ENCODE measurements around the gene ARHGEF19.
"Not testable (repeated sequence)": the region's sequence is repeated elsewhere in the genome, so short reads cannot be mapped to it uniquely, and the experiment has no call there.

ARHGEF19 gene

DNA sequence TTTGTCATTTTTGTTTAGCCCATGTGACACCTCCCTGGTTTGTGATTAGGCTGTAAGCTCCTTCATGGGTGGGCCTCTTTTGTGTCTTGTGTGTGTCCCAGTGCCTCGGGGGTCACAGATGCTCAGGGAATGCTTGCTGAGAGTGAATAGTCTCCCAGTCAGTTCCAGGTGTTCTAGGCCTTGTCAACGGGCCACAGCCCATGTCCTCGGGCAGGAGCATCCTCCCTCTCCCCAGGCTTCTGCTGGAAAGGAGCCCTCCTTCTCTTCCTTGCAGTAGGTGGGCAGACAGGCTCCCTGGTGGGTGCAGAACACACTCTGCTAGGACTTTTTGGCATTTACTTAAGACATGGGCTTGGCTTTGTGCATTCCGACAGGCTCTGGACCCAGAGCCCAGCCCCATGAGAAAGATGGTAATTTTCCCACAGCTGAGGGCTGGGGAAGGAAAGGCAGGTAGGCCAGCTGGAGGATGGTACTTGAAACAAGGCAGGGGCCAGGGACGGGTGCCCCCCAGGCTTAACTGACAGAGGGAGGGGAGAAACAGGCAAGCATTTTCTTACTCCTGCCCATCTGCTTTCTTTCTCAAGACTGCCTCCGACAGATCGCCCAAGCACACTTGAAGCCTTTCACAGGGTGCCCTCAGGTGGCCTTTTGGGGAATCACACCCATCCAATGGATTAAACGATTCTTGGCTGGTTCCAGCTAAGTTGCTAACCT, 31.6 kb upstream of the ARHGEF19 start:
- DNase-seq = peak; percentile 23 to 65

DNA sequence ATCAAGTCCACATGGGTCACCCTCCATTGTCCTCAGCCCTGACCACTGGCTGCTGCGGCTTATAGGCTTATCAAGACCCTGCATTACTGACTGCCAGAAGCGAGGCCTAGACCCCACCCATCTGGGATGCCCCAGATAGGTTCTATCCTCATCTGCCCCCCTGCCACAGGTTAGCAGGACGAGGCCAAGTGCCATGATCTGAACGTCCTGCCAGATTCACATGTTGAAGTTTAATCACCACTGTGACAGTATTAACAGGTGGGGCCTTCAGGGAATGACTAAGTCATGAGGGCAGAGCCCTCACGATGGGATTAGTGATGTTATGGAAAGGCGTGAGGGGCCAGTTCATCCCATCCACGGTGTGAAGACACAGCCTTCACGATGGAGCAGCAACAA, 30.8 kb upstream of the ARHGEF19 start:
- no peak for DNase-seq

DNA sequence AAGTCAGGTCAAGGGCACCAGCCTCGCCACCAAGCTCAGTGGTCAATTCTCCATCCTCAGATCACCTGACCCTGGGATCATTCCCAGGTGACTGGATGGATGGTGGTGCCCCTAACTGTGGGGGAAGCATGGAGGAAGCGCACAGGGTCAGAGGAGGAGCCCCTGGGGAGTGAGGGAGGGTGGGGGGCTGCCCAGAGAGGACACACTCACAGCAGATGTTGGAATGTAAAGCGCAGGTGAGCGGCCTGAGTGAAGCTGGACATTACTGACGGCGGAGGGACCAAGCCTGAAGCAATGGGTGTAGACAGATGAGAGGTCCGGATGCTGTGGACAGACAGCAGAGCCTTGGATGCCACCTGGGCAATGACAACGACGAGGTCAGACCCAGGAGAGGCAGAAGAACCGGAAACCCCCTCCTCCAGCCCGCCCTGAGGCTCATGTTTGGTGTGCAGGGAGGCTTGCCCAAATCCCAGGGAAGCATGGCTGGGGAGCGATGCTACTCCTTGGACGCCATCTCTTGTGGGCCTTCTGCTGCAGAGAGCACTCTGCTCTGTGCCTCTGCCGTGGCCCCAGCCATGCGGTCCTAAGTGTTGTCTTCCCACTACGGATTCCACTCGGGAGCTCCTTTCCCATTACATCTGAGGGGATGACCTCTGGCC, 30.2 kb upstream of the ARHGEF19 start:
- DNase-seq = no peak

DNA sequence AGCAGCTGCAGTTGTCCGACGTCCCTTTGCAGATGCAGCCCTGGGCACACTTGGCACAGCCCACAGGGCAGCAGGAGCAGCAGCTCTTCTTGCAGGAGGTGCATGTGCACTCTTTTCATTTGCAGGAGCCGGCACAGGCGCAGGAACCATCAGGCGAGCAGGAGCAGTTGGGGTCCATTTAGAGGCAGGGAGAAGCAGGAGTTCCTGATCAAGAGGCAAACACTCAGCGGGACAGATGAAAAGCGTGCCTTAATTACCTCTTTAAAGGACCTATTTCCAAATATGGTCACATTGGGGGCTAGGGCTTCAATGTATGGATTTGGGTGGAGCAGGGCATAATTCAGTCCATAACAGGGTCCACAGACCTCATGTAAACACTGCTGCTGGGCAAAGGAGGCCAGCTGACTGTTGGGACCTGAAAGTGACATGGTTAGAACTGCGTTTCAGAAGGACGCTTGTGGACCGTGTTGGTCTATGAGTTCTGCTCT, 28.8 kb upstream of the ARHGEF19 start:
- no peak for DNase-seq

DNA sequence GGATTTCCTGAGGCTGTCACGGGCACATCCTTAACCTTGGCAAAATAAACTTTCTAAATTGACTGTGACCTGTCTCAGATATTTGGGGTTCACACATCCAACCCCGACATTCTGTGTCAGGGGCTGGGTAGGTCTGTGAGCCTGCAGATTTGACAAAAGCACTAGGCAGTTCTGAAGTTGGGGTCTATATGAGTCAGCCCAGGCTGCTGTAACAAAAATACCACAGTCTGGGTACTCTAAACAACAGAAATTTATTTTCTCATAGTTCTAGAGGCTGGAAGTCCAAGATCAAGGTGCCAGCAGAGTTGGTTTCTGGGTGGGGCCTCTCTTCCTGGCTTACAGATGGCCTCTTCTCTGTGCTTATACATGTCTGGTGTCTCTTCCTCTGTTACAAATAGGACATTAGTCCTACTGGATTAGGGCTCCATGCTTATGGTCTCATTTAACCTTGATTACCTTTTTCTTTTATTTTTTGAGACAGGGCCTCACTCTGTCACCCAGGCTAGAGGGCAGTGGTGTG, 27.6 kb upstream of the ARHGEF19 start:
- no peak for DNase-seq

DNA sequence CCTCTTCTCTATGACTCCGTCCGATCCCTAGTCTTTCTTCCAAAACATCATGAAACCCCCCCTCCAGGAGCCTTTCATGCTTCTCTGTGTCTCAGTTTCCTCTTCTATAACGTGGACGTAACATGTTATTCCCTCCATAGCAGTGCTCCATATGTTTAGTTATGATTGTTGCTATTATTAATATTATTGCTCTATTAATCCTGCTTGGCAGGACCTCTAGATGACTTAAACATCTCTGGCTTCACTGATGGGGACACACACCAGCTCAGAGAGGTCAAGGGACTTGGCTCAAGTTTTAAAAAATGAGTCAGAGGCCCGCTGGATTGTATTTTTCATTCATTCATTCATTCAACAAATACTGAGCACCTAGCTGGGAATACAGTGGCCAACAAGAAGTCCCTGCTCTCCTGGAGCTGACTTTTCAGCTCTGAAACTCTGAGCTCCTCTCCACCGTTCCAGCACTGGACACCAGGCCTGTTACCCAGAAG, 24.9 kb upstream of the ARHGEF19 start:
- DNase-seq = no peak

DNA sequence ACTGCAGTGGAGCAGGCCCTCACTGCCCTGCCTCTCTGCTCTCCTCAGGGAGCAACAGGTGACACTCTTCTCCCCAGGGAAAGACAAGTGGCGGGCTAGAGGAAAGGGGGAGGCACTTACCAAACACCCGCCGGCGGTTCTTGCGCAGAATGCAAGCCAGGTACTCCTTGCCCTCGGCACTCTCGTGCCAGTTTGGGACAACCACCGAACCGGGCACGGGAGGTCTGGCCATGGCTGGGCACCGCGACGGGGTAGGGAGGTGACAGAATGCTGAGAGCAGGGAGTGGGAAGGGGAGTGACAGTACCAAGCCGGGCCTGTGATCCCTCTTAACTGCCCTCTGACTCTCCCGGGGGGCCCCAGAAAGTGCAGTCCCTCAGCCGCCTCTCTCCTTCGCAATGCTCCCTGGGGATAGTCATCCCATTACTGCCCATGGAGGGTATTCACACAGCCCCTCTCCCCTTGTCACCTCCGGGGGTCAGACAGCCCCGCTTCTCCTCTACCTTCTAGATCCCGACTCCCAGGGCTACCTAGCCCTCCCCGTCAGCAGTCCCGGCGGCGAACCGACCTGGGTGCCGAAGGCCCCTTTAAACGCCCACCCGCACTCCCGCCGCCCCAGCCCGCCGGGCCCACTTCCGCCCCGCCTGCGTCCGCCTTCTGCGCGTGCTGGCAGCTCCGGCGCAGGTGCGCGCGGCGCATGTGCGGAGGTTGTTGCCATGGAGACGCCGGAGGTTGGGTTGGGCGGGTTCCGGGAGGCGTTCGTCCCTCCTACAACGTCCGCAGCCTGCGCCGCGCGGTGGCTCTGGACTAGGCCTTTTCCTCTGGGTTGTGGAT, 24.3 kb upstream of the ARHGEF19 start, which contains the start of gene CPLANE2:
Gene CPLANE2, minus strand, starts transcription at position 673 of the 832 bp plus-strand sequence. Its CDS starts 441 bp downstream, at position 232.
- peak; percentile 48 to 81 for DNase-seq

DNA sequence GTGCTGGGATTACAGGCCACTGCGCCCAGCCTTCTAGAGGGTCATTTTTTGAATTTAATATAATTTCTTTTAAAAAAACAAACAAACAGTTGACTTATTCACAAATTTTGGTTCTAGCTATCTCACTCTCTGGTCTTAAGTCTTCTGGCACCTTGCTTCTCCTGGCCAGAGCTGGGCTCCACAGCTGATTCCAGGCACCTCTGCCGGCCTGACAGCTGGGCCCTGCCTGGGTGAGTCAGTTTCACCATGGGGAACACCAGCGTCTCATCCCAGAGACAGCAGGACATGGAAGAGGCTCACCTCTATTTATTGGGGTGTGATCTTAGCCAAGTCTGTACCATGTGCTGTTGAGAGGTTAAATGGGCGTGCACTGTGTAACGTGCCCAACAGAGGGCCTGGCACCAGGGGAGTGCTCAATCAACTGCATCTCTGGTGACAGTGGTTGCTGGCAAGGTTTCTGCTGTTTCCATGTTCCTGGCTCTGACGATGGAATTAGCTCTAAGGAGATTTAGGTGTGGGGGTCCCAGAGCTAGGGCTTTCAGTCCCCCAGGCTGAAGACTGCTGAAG, 23.6 kb upstream of the ARHGEF19 start:
- peak; percentile 41 to 80 for DNase-seq

DNA sequence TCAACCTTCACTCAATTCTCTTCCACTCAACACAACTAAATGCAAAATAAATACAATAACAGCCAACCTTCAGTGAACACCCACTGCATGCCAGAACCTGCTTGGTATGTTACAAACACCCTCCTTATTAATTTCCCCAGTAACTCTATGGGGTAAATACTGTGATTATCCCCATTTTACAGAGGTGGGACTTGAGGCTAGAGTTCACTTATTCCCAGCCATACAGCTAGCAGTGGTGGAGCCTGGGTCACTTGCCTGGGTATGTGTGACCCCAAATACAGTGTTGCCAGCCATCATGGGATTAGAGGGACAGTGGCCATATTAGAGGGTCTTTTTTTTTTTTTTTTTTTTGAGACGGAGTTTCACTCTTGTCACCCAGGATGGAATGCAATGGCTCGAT, 22.9 kb upstream of the ARHGEF19 start:
- no peak for DNase-seq

DNA sequence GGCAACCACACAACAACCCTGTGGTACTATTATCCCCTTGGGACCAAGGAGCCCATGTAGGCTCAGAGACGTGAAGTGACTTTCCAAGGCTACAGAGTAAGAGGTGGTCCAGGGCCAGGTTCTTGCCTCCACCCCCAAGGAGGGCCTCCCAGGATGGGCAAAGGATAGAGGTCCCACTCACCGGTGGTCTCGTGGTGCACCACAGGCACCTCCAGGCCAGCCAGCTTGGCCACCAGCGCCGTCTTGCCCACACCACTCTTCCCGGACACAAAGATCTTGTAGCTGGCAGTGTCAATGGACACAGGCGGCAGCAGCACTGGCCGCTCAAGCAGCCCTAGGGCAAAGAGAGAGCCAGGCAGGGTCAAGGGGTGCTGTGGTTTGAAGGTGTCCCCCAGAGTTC, 21.0 kb upstream of the ARHGEF19 start:
- no peak for DNase-seq

DNA sequence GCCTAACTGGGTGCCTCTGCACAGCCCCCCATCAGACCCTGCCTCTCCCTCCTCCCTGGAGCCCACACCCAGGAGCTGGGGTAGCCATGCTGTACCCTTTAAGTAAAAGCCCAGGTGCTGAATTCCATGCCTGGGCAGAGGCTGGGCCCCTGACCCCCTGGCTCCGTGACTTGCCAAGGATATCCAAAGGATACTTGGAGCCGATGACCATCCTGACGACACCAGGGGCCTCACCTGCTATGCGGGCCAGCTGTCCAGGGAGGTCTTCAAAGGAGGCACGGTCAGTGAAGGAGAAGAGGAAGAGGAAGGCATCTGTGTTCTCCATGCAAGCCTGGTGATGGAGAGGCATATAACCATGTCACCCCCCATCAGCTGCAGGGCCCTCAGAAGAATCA, 19.9 kb upstream of the ARHGEF19 start:
- no peak for DNase-seq

DNA sequence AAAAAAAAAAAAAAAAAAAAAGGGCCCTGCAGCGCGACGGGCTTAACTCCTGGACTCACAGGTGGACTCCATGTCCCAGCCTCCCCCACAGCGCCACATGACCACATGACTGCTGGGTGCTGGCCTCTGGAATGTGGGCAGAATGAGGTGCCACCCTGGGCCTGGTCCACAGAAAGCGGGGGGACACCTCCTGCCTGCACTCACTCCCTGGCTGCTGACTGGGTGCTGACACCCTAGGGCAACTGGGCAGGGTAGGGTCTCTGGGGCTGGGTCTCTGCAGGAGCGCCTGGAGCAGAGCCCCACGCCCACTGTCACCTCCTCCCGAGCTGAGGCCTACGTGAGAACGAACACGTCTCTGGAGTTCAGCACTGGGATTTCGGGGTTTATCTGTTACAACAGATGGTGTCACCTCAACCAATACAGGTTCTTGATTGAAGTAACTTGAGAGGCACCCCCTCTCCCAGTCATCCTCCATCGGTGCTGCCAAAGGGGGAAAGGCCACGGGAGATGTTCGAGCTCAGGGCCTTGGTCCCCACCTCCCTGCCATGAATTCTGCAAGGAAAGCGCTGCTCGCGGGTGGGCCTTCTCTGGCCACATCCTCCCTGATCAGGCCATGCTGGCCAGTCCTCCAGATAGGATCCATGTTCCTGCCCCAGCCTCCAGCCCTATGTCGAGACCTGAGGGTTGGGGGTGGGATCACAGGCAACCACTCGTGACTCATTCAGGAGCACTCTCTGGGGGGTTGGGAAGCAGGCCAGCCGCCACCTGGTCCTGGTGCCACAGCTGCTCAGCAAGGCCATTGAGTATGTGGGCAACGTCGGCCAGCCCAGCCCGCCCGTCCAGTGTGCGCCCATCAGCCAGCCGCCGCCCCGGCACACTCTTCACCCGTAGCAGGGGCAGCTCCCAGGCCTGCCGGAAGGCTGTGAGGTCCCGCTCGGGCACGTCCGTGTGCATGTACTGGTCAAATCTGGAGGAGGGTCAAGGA, 19.2 kb upstream of the ARHGEF19 start:
- DNase-seq = no peak

DNA sequence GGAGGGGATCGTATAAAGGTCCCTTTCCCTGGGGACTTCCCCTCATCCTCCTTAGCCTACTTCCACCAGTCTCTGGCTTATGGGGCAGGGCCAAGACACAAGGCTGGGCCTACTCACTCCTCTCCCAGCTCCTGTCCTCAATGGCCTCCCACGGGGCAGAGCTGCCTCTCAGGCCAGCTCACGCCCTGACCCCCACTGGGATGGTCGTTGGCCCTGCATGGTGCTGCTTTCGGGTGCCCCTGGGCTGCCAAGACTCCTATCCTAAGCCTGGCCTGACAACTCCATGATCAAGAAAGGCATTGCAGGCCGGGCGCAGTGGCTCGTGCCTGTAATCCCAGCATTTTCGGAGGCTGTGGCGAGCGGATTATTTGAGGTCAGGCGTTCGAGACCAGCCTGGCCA, 18.3 kb upstream of the ARHGEF19 start:
- DNase-seq = no peak

DNA sequence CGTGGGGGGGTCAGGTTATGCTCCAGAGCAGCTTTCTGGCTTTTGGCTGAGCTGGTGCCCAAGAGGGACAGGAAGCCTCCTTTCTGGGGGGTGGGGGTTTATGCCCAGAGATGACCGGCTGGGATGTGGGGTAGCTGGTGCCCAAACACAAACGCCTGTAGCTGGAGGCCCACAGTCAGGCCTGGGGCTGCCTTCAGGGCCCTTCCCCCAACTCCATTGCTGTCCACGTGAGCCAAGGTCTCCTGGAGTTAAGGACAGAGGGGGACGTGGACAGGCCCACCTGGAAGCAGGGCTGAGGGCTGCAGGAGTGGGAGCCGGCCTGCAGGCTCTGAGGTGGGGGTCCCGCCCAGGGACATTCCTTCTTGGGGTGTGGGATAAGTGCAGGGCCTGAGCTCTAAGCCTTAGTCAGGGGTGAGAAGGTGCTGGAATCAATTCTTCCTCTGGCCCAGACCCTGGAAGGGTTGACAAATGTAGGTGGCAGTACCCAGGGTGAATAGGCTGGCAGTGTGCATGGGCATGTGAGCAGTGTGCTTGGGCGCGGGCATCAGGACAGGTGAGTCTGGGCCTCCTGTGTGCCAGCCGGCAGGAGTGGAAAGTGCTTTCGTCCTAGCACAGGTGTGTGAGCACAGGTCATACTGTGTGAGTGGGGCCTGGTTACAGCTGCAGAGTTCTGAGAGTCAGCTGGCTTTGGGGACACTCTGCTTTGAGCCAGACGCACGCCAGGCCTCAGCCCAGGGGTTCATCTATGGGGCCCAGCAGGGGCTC, 17.7 kb upstream of the ARHGEF19 start:
- no peak for DNase-seq

DNA sequence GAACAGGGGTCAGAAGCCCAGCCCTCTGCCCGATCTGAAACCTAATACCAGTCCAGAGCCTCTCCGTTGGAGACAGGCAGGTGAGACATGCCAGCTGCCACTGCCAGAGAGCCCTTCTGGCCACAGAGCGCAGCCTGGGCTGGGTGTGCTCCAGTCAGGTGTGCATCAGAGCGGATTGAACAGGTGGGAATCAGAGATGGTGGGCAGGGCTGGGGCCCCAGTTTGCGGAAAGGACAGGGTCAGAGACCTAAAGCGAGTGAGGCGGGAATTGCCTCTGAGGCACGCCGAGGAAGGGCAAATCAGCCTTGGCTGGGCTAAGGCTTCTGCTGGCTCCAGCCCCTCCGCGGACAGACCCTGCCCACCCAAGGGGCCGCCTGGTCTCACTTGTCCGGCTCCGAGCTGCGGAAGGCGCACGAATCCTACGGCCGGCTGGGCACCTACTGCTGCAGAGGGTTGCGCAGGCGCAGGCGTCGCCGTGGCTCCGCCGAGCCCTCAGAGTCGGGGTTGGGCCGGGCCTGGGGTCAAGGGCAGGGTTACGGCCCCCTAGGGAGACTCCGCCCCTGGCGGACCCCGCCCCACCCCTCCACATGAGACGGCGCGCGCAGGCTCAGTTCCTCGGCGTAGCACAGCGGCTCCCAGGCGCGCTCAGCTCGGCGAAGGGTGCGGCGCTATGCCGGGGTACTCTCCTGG, 14.2 kb upstream of the ARHGEF19 start:
- no peak for DNase-seq

DNA sequence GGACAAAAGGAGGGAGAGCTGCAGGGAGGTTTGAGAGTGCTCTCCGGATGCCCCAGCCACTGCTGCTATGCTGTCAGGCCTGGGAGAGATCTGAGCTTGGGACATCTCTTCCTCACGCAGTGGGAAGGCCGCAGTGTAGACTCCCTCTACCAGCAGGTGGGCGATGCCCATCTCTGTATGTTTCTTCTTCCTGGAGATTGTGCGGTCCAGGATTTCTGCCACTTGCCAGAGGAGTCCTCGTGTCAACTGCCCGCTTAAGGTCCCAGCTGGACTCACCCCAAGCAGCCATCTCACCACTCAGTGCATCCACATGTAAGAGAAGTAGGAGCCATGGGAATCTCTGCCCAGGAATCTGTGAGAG, 13.7 kb upstream of the ARHGEF19 start:
- DNase-seq = no peak

DNA sequence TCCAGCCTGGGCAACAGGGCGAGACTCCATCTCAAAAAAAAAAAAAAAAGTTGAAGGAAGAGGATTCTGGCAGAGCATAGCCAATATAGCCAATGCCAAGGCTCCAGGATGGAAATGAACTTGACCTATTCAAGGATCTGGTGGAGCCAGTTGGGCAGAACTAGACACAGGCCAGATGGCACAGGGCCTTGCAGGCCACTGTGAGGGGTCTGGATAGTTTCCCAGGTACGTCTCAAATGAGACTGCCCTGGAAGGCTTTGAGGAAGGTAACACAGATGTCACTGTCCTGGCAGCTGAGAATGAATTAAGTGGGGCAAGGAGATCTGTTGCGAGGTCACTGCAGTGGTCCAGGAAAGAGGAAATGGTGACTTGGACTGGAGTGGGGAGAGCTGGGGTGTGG, 12.0 kb upstream of the ARHGEF19 start:
- DNase-seq = no peak

DNA sequence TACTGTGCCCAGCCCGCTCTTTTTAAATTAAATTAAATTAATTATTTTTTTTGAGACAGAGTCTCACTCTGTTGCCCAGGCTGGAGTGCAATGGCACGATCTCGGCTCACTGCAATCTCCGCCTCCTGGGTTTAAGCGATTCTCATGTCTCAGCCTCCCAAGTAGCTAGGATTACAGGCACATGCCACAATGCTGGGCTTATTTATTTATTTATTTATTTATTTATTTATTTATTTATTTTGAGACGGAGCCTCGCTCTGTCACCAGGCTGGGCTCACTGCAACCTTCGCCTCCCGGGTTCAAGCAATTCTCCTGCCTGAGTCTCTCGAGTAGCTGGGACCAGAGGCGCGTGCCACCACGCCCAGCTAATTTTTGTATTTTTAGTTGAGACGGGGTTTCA, 10.3 kb upstream of the ARHGEF19 start:
- not testable (repeated sequence) for DNase-seq

DNA sequence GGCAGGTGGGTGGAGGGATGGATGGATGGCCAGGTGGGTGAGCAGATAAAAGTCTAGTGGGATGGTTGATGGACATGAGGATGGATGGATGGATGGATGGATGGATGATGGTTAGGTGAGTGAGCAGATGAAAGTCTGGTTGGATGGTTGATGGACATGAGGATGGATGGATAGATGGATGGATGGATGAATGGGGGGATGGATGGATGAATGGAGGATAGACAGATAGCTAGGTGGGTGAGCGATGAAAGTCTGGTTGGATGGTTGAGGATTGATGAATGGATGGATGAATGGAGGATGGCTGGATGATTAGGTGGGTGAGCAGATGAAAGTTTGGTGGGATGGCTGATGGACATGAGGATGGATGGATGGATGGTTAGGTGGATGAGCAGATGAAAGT, 9.0 kb upstream of the ARHGEF19 start:
- DNase-seq = no peak

DNA sequence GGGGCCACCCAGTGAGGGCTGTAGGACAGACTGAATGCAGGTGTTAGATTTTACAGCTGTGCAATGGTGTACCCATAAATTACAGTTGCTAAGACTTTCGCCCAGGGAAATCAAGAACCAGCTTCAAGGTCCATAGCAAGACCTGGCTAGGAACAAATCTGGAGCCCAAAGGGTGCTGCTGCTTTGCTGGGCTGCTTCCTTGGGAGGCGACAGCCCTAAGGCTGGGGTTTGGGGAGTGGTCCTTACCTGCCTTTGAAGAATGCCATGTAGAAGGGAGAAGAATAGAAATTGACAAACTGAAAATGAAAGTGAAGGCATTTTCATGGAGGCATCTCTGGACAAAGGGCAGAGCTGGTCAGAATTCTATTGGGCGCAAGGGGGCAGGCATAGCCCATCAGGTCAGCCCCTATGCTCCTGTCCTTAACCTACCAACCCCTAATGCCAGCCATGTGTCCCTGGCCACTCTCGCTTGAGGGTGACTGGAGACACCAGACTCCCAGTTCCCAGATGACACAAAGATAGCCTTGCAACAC, 7.6 kb upstream of the ARHGEF19 start:
- DNase-seq = no peak

All from SW 1271 (cell line).